Measurements from ENCODE around the gene RIPOR3.

Gene RIPOR3

GRCh38 chr20:50690650-50691572 lies at the start of gene RIPOR3:
Gene RIPOR3, minus strand, starts transcription at chr20:50691542. Its CDS starts 414 bp downstream, at chr20:50691128.
- peak; percentile 64 for DNase-seq (ENCODE audit: low spot score)

- DNase-seq (ENCODE audit: low spot score): no peak
These were observed 46.0 kb upstream of the RIPOR3 start for GRCh38 chr20:50737352-50737751.

GRCh38 chr20:50735813-50736212 lies 44.5 kb upstream of the RIPOR3 start:
- DNase-seq (ENCODE audit: low spot score): no peak

- DNase-seq (ENCODE audit: low spot score): no peak
These were observed 43.7 kb upstream of the RIPOR3 start for GRCh38 chr20:50734730-50735679.

- no peak for DNase-seq (ENCODE audit: low spot score)
These were observed 42.5 kb upstream of the RIPOR3 start for GRCh38 chr20:50733644-50734349.

GRCh38 chr20:50731930-50732690 lies 40.8 kb upstream of the RIPOR3 start:
- no peak for DNase-seq (ENCODE audit: low spot score)

GRCh38 chr20:50731055-50731929 lies 40.0 kb upstream of the RIPOR3 start, which contains the start of gene PARD6B:
Gene PARD6B, plus strand, starts transcription at chr20:50731580. Its CDS starts 207 bp downstream, at chr20:50731787.
- DNase-seq (ENCODE audit: low spot score): peak; percentile 98

GRCh38 chr20:50730765-50731054 lies 39.4 kb upstream of the RIPOR3 start:
- DNase-seq (ENCODE audit: low spot score): no peak

GRCh38 chr20:50729901-50730764 lies 38.8 kb upstream of the RIPOR3 start:
- DNase-seq (ENCODE audit: low spot score): peak; percentile 48

GRCh38 chr20:50728981-50729874 lies 37.9 kb upstream of the RIPOR3 start:
- DNase-seq (ENCODE audit: low spot score): no peak

GRCh38 chr20:50728486-50728980 lies 37.2 kb upstream of the RIPOR3 start:
- no peak for DNase-seq (ENCODE audit: low spot score)

GRCh38 chr20:50727792-50728485 lies 36.6 kb upstream of the RIPOR3 start:
- DNase-seq (ENCODE audit: low spot score): no peak

GRCh38 chr20:50726955-50727791 lies 35.8 kb upstream of the RIPOR3 start:
- no peak for DNase-seq (ENCODE audit: low spot score)

GRCh38 chr20:50725724-50726005 lies 34.3 kb upstream of the RIPOR3 start:
- no peak for DNase-seq (ENCODE audit: low spot score)

- peak; percentile 90 for DNase-seq (ENCODE audit: low spot score)
These were observed 33.7 kb upstream of the RIPOR3 start for GRCh38 chr20:50724851-50725723.

Measured in AG20443 (cell line).